Measurements from ENCODE around the gene VCAN. TPM values are rescaled to one million over a fixed set of nuclear protein-coding genes. Genes with fewer than 3 reads are reported as not detected.

VCAN gene
- total RNA-seq, 6 donors from 2014 or later: 73.3 to 254 (median 121) TPM

DNA sequence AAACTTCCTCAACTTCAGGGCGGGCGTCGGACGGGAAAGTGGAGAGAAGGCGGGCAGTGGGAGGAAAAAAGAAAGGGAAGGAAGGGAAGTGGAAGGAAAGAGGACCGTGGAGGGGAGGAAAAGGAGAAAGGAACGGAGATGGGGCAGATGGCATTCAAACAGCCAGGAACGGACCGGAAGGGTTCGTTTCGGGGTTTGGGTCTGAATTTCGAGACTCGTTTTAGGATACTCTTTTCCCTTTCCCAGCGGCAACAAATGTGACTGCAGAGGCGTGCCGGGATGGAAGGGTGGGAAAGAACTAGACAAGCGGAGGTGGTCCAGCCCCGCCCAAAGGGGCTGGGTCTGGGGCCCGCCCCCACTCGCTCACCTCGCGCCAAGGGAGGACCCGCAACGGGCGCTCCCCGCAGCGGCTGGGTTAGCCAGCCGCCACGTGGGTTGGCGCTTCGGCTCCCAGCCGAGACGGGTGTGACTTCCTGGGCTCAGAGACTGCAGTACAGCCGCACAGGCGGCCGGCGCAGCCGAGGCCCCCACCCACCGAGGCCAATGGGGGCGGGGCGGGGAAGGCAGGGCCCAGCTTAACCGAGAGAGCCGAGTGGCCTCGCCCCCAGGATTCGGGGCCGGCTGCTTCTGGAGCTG lies 2.7 kb downstream of the VCAN start:
- H3K27me3 ChIP-seq: peaks cover 0 to 20% (median 8%) of the 10 kb centered on the region in 4 donors
- peak; percentile 70 to 95 for DNase-seq
- H3K4me1 ChIP-seq: peaks cover 31 to 45% (median 39%) of the 10 kb centered on the region in 4 donors
- ATAC-seq (ENCODE audit: low FRiP score in 2 of 2): peak; percentile 81 to 85
- no peaks in the 10 kb centered on the region for H3K36me3 ChIP-seq
- H3K9me3 ChIP-seq: no peaks in the 10 kb centered on the region
- TF ChIP-seq POLR2AphosphoS5 (IDR thresholded peaks at IDR 0.05) (peak in 1 of 2 donors; percentile 61), EP300 (IDR thresholded peaks at IDR 0.05) (peak in 1 of 4 donors; percentile 18), CTCF (IDR thresholded peaks at IDR 0.05) (no peak), POLR2A (IDR thresholded peaks at IDR 0.05) (peak in 2 of 4 donors; percentile 17 to 79)
- peak overlapping the region; percentile 59 to 83 (median 72) for H3K27ac ChIP-seq
- WGBS, 2 donors: 1% methylated on average over 25 to 45 of the region's 46 CpGs
- peak overlapping the region; percentile 42 to 53 (median 46) for H3K4me3 ChIP-seq

- 14 to 24% methylated on average over 8 of the region's 8 CpGs for WGBS, 2 donors
- H3K27ac ChIP-seq: peak overlapping the region; percentile 59 to 83 (median 72)
- H3K27me3 ChIP-seq: peaks cover 0 to 20% (median 8%) of the 10 kb centered on the region in 4 donors
- TF ChIP-seq EP300 (IDR thresholded peaks at IDR 0.05): no peak
- TF ChIP-seq CTCF (IDR thresholded peaks at IDR 0.05): no peak
- TF ChIP-seq POLR2AphosphoS5 (IDR thresholded peaks at IDR 0.05): no peak
- TF ChIP-seq POLR2A (IDR thresholded peaks at IDR 0.05): no peak
- H3K36me3 ChIP-seq: no peaks in the 10 kb centered on the region
- H3K9me3 ChIP-seq: no peaks in the 10 kb centered on the region
- peak overlapping the region in 3 of 4 donors; percentile 42 to 53 (median 50) for H3K4me3 ChIP-seq
- DNase-seq (no peak), ATAC-seq (ENCODE audit: low FRiP score in 2 of 2) (no peak)
- peaks cover 31 to 45% (median 39%) of the 10 kb centered on the region in 4 donors for H3K4me1 ChIP-seq
These were observed 3.4 kb downstream of the VCAN start for GRCh38 chr5:83474991-83475390.

DNA sequence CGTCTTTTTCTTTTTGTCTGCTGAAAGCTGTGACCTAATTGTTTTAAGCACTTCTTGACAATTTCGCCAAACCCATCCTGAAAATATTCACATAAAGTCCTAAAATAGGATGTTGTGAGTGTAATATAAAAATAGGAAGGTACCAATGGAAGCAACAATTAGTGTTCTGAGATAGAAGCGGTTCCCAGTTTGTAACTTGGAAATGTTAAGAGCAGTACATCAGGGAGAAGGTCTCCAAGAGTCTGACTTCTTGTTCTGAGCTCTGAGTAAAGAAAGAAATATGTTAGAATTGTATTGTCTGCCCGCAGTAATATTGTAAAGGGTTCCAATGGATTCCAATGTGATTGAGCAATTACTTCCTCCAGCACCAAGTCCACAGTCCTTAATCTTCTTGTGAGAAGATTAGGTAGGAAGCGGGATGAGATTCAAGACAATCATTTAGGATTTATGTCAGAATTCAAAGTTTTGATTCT lies 3.9 kb downstream of the VCAN start:
- DNase-seq: no peak
- 29 to 37% methylated on average over 5 of the region's 5 CpGs for WGBS, 2 donors
- Histone ChIP-seq H3K36me3 (no peaks in the 10 kb centered on the region), H3K27me3 (peaks cover 0 to 20% (median 8%) of the 10 kb centered on the region in 4 donors), H3K4me1 (peaks cover 31 to 45% (median 39%) of the 10 kb centered on the region in 4 donors), H3K9me3 (no peaks in the 10 kb centered on the region), H3K4me3 (peak overlapping the region in 3 of 4 donors; percentile 42 to 53 (median 50)), H3K27ac (peak overlapping the region; percentile 59 to 83 (median 72))
- peak in 1 of 2 donors; percentile 6 for ATAC-seq (ENCODE audit: low FRiP score in 2 of 2)
- TF ChIP-seq POLR2A (IDR thresholded peaks at IDR 0.05): no peak
- no peak for TF ChIP-seq POLR2AphosphoS5 (IDR thresholded peaks at IDR 0.05)
- TF ChIP-seq CTCF (IDR thresholded peaks at IDR 0.05): no peak
- TF ChIP-seq EP300 (IDR thresholded peaks at IDR 0.05): no peak

- peaks cover 0 to 16% (median 8%) of the 10 kb centered on the region in 4 donors for H3K27me3 ChIP-seq
- TF ChIP-seq POLR2AphosphoS5 (IDR thresholded peaks at IDR 0.05) (no peak), CTCF (IDR thresholded peaks at IDR 0.05) (no peak)
- WGBS, 2 donors: 46 to 56% methylated on average over 5 of the region's 5 CpGs
- no peak for ATAC-seq (ENCODE audit: low FRiP score in 2 of 2)
- peaks cover 30 to 41% (median 38%) of the 10 kb centered on the region in 4 donors for H3K4me1 ChIP-seq
- no peaks in the 10 kb centered on the region for H3K36me3 ChIP-seq
- no peaks in the 10 kb centered on the region for H3K9me3 ChIP-seq
- H3K4me3 ChIP-seq: peak overlapping the region in 1 of 4 donors; percentile 53
- DNase-seq: no peak
- peak overlapping the region in 3 of 4 donors; percentile 22 to 74 (median 70) for H3K27ac ChIP-seq
These were observed 4.6 kb downstream of the VCAN start for GRCh38 chr5:83475935-83476814.
